Caco-2 (cell line): ENCODE results near the gene SORL1. TPM values are rescaled to one million over a fixed set of nuclear protein-coding genes. Genes with fewer than 3 reads are reported as not detected.
"Not testable (repeated sequence)": the region's sequence is repeated elsewhere in the genome, so short reads cannot be mapped to it uniquely, and the experiment has no call there.

Experiments used
- BruUV-seq: library from RNA; stranded (reverse); fragments of 400-500 nt; replicated peaks from 2 replicates; lab custom pipeline; 2021; lab: Mats Ljungman, UMichigan
- CTCF ChIA-PET: fragments of 300-600 bp; sonication (Branson Sonifier 250); formaldehyde crosslinking; loops from one replicate; lab custom pipeline; 2022; ENCODE audit warnings: antibody characterized with exemption; lab: Charles Lee
- POLR2A ChIA-PET: fragments of 300-600 bp; sonication (Branson Sonifier 250); formaldehyde crosslinking; loops from one replicate; lab custom pipeline; 2022; ENCODE audit warnings: antibody characterized with exemption; lab: Charles Lee
- DNase-seq, 2 experiments: peaks; one replicate each; pipeline versions ENCODE4 v3.0.0 to v3.0.0-alpha.2; 2020 to 2022
- H3K27me3 ChIP-seq: replicated peaks from 2 replicates; pipeline ENCODE4 v1.6.0; 2011; ENCODE audit warnings: low read length; ENCODE audit not compliant: control insufficient read depth, insufficient read depth
- H3K36me3 ChIP-seq: 2 replicates; pipeline ENCODE4 v1.5.1; 2011; ENCODE audit warnings: low read length; ENCODE audit not compliant: control insufficient read depth, insufficient read depth
- H3K4me1 ChIP-seq: fragments of 250-450 bp; sonication (Bioruptor Pico); 2 replicates; pipeline ENCODE4 v1.5.1; 2020; ENCODE audit warnings: mild to moderate bottlenecking
- H3K4me3 ChIP-seq: 2 replicates; pipeline ENCODE4 v1.5.1; 2011; ENCODE audit warnings: low read depth, mild to moderate bottlenecking, control low read depth, low read length
- H3K9me3 ChIP-seq: fragments of 250-450 bp; sonication (Bioruptor Pico); 2 replicates; pipeline ENCODE4 v1.5.1; 2020; ENCODE audit warnings: mild to moderate bottlenecking, moderate library complexity
- H3K27ac Mint-ChIP-seq: one replicate; pipeline ENCODE4 v1.8.0; 2022; ENCODE audit warnings: mixed read lengths; ENCODE audit not compliant: unreplicated experiment
- H3K27me3 Mint-ChIP-seq: one replicate; pipeline ENCODE4 v1.8.0; 2022; ENCODE audit warnings: mixed read lengths; ENCODE audit not compliant: insufficient read depth, unreplicated experiment
- H3K36me3 Mint-ChIP-seq: one replicate; pipeline ENCODE4 v1.8.0; 2022; ENCODE audit warnings: mild to moderate bottlenecking, mixed read lengths; ENCODE audit not compliant: insufficient read depth, unreplicated experiment
- H3K4me1 Mint-ChIP-seq: one replicate; pipeline ENCODE4 v1.8.0; 2022; ENCODE audit warnings: low read depth, mixed read lengths; ENCODE audit not compliant: unreplicated experiment
- H3K4me3 Mint-ChIP-seq: one replicate; pipeline ENCODE4 v1.8.0; 2022; ENCODE audit warnings: mild to moderate bottlenecking, moderate library complexity, mixed read lengths; ENCODE audit not compliant: unreplicated experiment
- H3K9me3 Mint-ChIP-seq: one replicate; pipeline ENCODE4 v1.8.0; 2022; ENCODE audit warnings: mixed read lengths; ENCODE audit not compliant: unreplicated experiment
- intact Hi-C: fragments of 100-400 bp; cut with micrococcal nuclease; formaldehyde crosslinking; loops from one replicate; pipeline ENCODE4 v1.10.0; 2022; ENCODE audit not compliant: unreplicated experiment
- total RNA-seq: library from RNA; stranded (reverse); gene quantifications from 2 replicates; pipeline ENCODE4 v1.2.3, GENCODE V29; 2022
- TF ChIP-seq, protein P1 (sequence below), 2 experiments: fragments of 200-600 bp in 1 of 2; IDR thresholded peaks; 1 replicate in 1 of 2; 2 replicates in 1 of 2; pipeline versions ENCODE4 v1.5.1 to v1.8.0; 2011 to 2022; ENCODE audit warnings: antibody characterized with exemption in 1 of 2, control low read depth in 1 of 2, inconsistent platforms in 1 of 2, low read depth in 1 of 2, low read length in 1 of 2, mild to moderate bottlenecking in 1 of 2, moderate library complexity in 1 of 2; ENCODE audit not compliant: insufficient read depth in 1 of 2, severe bottlenecking in 1 of 2, unreplicated experiment in 1 of 2

Gene SORL1
- total RNA-seq, 1 experiment from 2014 or later = 26.3 TPM

DNA sequence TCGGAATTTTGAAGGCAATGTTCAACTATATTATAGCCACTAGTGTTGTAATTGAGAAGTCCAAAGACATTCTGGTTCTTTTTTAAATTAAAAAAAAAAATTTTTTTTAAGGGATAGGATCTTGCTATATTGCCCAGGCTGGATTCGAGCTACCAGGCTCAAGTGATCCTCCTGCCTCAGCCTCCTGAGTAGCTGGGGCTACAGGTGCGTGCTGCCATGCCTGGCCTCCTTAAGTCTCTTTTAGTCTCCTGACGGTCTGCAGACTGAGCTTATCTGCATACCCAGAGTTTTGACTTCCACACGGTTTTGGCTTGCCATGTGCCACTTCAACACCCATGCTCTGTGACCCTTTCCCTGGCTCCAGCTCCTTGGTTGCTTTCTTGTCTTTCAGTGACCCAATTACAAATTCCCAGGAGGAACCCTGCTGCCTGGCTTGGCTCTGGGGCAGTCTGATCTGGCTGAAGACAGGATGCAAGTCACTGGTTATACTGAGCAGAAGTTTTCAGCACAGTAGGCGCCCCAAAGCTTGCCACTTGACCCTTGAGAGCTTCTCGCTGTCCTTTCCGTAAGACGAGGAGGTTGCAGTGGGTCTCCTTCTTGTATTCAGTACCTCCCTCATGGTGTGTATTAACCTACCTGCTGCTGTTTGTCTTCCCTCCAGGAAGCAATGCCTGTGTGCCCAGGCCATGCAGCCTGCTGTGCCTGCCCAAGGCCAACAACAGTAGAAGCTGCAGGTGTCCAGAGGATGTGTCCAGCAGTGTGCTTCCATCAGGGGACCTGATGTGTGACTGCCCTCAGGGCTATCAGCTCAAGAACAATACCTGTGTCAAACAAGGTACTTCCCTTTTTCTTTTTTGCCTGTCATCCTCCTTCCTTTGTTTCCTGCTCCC is 114.4 kb downstream of the SORL1 start:
- TF ChIP-seq, protein P1, sequence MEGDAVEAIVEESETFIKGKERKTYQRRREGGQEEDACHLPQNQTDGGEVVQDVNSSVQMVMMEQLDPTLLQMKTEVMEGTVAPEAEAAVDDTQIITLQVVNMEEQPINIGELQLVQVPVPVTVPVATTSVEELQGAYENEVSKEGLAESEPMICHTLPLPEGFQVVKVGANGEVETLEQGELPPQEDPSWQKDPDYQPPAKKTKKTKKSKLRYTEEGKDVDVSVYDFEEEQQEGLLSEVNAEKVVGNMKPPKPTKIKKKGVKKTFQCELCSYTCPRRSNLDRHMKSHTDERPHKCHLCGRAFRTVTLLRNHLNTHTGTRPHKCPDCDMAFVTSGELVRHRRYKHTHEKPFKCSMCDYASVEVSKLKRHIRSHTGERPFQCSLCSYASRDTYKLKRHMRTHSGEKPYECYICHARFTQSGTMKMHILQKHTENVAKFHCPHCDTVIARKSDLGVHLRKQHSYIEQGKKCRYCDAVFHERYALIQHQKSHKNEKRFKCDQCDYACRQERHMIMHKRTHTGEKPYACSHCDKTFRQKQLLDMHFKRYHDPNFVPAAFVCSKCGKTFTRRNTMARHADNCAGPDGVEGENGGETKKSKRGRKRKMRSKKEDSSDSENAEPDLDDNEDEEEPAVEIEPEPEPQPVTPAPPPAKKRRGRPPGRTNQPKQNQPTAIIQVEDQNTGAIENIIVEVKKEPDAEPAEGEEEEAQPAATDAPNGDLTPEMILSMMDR (IDR thresholded peaks at IDR 0.05; ENCODE audit: insufficient read depth in 1 of 2, low read depth in 1 of 2, low read length in 1 of 2, severe bottlenecking in 1 of 2, unreplicated experiment in 1 of 2) = no peak
- DNase-seq = no peak
- Histone ChIP-seq H3K9me3 (0 out of 2 replicates have a peak, but pooled peaks cover 3% of the 10 kb centered on the region), H3K4me3 (no peak overlapping the region), H3K4me1 (peaks cover 26% of the 10 kb centered on the region), H3K27me3 (no peaks in the 10 kb centered on the region), H3K36me3 (peaks cover 2% of the 10 kb centered on the region)
- BruUV-seq = no TSS peak
- ChIA-PET CTCF (no interaction called here), POLR2A (no interaction called here)
- no peak overlapping the region for H3K4me3 Mint-ChIP-seq
- intact Hi-C loops = no loop called here
- peaks cover 28% of the 10 kb centered on the region for H3K4me1 Mint-ChIP-seq
- H3K27ac Mint-ChIP-seq = peak overlapping the region; percentile 21
- no peaks in the 10 kb centered on the region for H3K9me3 Mint-ChIP-seq
- peaks cover 25% of the 10 kb centered on the region for H3K36me3 Mint-ChIP-seq
- H3K27me3 Mint-ChIP-seq = no peaks in the 10 kb centered on the region

DNA sequence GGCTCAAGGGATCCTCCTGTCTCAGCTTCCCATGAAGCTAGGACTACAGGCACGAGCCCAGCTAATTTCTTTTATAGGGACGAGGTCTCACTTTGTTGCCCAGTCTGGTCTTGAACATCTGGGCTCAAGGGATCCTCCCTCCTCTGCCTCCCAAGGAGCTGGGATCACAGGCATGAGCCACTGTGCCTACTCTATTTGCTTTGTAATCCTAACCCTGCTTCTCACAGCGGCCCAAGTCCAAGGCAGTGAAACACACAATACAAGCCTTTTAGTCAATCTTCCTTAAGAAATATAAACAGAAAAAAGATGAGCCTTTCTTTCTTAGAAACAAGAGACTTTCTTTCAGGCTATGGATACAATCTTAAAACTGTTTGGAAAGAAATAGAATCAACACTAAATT is 115.9 kb downstream of the SORL1 start:
- intact Hi-C loops = no loop called here
- Mint-ChIP-seq H3K36me3 (peaks cover 25% of the 10 kb centered on the region), H3K27me3 (no peaks in the 10 kb centered on the region), H3K4me1 (peaks cover 14% of the 10 kb centered on the region), H3K27ac (no peak overlapping the region), H3K9me3 (no peaks in the 10 kb centered on the region), H3K4me3 (no peak overlapping the region)
- Histone ChIP-seq H3K4me3 (no peak overlapping the region), H3K27me3 (no peaks in the 10 kb centered on the region), H3K9me3 (0 out of 2 replicates have a peak, but pooled peaks cover 3% of the 10 kb centered on the region), H3K4me1 (peaks cover 21% of the 10 kb centered on the region), H3K36me3 (peaks cover 3% of the 10 kb centered on the region)
- ChIA-PET CTCF (no interaction called here), POLR2A (no interaction called here)
- DNase-seq = no peak
- TF ChIP-seq, protein P1 (IDR thresholded peaks at IDR 0.05; ENCODE audit: insufficient read depth in 1 of 2, low read depth in 1 of 2, low read length in 1 of 2, severe bottlenecking in 1 of 2, unreplicated experiment in 1 of 2) = no peak
- no TSS peak for BruUV-seq

DNA sequence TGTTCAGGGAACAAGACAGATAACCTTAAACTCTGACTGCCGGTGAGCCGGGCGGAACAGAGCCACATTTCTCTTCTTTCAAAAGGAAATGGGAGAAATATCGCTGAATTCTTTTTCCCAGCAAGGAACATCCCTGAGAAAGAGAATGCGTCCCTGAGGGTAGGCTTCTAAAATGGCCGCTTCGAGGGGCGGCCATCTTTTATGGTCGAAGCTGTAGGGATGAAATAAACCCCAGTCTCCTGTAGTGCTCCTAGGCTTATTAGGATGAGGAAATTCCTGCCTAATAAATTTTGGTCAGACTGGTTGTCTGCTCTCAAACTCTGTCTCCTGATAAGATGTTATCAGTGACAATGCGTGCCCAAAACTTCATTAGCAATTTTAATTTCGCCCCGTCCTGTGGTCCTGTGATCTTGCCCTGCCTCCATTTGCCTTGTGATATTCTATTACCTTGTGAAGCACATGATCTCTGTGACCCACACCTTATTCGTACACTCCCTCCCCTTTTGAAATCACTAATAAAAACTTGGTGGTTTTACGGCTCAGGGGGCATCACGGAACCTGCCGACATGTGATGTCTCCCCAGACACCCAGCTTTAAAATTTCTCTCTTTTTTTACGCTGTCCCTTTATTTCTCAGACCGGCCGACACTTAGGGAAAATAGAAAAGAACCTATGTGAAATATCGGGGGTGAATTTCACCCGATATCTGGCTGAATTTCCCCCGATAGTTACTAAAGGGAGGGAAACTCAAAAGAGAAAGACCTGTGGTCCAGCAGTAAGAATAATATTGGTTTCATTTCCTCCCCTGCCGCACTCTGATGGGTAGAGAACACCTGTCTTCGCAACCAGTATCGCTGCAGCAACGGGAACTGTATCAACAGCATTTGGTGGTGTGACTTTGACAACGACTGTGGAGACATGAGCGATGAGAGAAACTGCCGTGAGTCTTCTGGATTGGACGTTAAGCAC is 117.5 kb downstream of the SORL1 start:
- H3K9me3 ChIP-seq, BruUV-seq, intact Hi-C loops, H3K4me3 Mint-ChIP-seq, H3K36me3 ChIP-seq, POLR2A ChIA-PET, DNase-seq, H3K27ac Mint-ChIP-seq, H3K27me3 Mint-ChIP-seq, CTCF ChIA-PET, H3K9me3 Mint-ChIP-seq, H3K4me1 Mint-ChIP-seq, H3K4me3 ChIP-seq, H3K27me3 ChIP-seq, H3K4me1 ChIP-seq: not testable (repeated sequence)
- H3K36me3 Mint-ChIP-seq = peaks cover 25% of the 10 kb centered on the region
